ENCODE measurements around the gene BICC1.
A peak's percentile ranks its signal among the peaks of the same experiment; 100 is the strongest.

Gene BICC1

DNA sequence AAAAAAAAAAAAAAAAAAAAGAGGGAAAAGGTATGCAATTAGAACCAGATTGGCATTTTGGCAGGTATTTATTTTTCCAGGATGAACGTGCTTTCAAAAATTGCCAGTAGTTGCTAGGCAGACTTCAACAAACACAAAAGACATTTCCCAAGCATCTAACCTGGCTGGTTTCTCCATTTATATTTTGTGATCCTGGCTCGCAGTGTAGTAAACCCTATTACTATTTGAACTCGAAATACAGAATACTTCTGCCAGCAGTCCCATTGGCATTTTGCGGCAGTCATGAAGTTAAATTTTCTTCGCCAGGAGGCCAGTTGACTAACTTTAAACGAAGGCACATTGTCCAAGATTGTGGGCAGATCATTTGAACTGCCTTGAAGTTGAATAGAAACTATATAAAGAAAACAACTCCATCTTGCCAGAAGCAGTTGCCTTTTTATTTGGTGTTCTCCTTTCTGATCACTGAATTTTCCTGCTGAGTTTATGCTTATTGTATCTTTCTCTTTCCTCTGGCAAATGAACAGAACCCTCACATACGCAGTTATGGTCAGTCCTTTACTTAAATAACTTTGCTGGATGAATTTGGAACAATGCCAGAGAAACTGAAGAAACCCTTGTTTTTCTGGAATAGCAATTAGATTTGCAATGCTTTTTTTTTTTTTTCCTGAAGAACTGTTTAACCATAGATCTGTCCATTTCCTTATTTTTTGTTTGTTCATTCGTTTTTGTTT, 132.9 kb downstream of the BICC1 start:
- FAIRE-seq = no peak
- no peak for DNase-seq (ENCODE audit: low spot score)

DNA sequence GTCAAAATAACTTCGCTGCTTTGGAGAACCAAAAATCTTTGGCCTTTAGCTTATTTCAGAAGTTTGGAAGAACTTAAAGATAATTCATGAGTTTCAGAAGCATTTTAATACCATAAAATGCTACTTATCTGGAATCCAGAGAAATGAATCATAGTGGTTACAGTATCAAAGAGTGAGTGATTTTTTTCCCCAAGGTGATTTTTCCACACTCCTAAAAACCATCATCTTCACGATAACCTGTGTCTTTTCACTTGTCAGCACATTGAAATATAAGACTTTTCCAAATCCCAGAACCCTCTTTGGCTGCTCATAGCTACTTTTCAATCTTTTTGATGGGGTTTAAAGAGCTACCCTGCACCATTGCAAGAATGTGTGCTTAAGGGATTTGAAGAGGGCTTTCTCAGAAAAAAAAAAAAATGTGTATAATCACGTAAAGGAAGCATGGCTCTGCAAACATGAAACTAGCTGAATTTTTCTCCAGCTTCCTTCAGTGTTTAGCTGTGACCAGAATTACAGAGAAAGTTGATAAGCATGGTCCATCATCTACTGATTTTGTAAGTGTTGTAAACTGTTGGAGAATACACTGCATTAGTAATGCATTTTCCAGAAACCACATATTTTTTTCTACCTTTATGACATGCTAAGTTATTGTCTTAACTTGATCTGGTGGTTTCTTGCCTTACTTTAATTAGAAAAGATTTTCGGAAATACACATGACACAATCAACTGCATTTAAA, 134.9 kb downstream of the BICC1 start:
- no peak for FAIRE-seq

DNA sequence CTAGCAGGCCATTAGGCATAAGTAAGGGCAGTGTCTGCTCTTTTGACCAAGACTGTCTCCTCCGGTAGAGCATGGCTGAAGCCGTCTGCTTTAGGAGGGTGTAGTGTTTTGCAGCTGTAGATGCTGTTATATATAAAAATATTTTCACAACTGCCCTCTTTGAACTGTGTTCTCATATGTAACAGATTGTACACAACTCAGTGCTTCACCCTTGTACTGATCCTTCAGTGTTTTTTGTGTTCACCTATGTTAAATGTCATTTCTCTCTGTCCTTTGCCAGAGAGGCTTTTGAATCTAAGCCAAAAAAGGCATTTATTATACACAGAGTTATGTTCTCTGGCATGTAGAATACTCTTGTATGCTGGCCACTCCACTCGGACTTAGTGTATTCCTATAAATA, 135.5 kb downstream of the BICC1 start:
- FAIRE-seq = no peak

More for the DNA sequence above, 134.9 kb downstream of the BICC1 start:
- no peak for DNase-seq (ENCODE audit: low spot score)

DNA sequence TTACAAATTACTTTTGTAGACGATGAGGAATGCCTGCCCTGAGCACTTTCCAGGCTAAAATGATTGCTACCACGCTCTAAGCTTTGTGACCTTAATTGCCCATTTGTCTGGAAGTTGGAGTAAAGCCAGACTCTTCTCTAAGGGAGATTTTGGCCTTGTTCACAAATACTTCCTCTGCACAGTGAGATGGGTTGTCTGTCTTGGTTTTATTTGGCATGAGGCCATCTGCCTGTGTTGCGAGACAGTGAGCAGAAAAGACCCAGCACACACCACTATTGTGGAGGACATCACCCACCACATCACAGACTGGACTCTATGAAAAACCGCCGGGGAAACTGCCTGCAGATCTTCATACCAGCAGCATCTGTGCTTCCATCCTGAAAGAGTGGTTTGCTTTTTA, 138.4 kb downstream of the BICC1 start:
- DNase-seq (ENCODE audit: low spot score) = peak; percentile 50
- FAIRE-seq = peak; percentile 86

More for the DNA sequence above, 135.5 kb downstream of the BICC1 start:
- DNase-seq (ENCODE audit: low spot score) = no peak

GRCh38 chr10:58651742-58652141, 139.1 kb downstream of the BICC1 start:
- FAIRE-seq (no peak), DNase-seq (ENCODE audit: low spot score) (no peak)

DNA sequence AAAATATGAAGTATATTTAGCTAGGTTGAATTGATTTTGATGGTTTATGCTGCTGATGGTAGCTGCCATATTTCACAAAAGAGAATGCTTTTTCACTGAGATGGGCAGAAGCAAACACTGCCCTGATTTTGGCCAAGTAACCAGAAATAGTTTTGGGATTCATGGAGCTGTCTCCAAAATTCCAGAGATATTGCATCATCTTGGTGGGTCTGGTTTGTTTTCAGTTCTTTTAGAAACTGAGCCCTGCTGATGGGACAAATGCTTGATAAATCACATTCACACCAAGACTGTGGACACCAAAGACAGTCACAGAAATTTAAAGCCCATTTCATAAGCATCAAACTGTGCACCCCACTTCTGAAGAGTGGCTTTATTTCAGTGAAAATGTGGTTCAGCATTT, 140.5 kb downstream of the BICC1 start:
- DNase-seq (ENCODE audit: low spot score) (no peak), FAIRE-seq (peak; percentile 16)

DNA sequence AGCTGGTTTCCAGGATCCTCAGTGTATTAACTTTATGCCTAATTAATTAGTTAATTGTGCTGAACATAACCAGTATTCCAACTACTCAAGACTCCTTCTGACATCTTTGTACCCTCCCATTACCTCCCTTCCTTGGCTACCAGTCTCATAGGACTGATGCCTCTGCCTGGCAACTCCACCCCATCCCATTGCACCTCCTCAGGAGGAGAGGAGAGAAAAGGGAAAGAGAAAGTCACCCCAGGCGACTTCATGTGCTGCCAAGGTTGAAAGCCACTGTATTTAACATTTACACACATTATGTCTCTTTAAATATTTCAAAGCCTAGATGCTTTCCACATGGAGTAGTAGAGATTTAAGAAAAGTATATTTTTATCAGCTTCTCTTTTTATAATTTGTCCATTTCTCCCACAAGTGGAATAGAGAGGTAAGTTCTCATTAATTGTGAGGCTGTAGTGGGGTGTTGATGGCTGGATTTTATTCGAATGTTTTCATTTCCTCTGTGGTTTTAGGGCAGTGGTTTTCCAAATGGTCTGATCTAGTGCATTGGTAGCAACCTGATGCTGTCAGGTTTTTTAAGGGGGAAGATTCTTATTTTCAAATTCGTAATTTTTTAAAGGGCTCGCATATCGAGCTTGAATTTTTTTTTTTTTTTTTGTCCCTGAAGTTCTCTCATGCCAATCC, 148.0 kb downstream of the BICC1 start:
- peak; percentile 47 for DNase-seq (ENCODE audit: low spot score)
- FAIRE-seq = peak; percentile 74

DNA sequence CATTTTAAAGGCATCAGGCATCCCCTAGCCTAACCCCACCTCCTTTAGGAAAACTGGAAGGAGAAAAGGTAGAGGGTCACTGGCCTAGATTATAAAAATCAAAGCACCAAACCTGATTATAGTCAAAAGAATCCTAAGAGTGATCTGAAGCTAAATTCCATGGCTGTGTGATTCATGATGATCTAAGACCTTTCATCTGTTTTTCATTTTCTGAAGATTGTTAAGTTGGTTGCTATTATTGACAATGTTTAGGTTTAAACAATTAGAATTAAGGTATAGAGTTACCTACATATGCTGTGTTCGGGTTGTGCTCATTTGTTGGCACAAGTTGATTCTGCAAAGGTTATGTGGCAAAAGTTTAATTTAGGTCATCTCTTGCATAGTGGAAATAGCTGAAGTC, 148.7 kb downstream of the BICC1 start:
- DNase-seq (ENCODE audit: low spot score) = peak; percentile 62
- peak; percentile 79 for FAIRE-seq

- FAIRE-seq = no peak
- DNase-seq (ENCODE audit: low spot score) = no peak
Measured at GRCh38 chr10:58661902-58662301, 149.2 kb downstream of the BICC1 start.

- peak; percentile 95 for FAIRE-seq
Measured at GRCh38 chr10:58662314-58662713, 149.6 kb downstream of the BICC1 start.

GRCh38 chr10:58665361-58665760, 152.7 kb downstream of the BICC1 start:
- DNase-seq (ENCODE audit: low spot score) (no peak), FAIRE-seq (no peak)

More at GRCh38 chr10:58662314-58662713, 149.6 kb downstream of the BICC1 start:
- DNase-seq (ENCODE audit: low spot score) = peak; percentile 83

GRCh38 chr10:58666024-58666423, 153.4 kb downstream of the BICC1 start:
- DNase-seq (ENCODE audit: low spot score) (no peak), FAIRE-seq (peak; percentile 76)

DNA sequence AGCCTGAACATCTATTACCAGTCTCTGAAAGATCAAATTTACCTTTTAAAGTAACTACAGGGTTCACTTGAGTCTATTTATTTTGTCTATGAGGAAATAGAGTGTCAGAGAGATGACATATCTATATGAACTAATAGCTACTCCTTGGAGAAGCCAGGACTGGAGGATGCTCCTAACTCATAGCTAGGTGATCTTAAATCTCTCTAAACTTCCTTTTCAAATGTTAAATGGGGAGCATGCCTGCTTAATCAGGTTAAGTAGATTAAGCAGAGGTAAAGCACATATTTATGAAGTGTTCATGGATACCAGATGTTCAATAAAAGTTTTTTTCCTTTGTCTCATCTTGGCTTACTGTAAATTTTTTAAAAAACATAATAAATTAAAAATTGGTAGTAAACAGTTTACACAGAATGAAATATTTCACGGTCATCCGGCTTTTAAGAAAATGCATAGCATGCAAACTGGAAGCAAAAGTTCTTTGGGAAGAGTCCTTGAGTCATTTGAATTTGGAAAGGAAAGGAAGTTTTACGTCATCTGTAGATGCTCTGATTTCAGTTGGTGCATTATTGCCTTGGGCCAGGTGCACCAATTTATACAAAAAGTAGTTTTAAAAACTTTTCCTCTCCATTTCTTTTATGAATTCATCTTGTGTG, 155.1 kb downstream of the BICC1 start:
- FAIRE-seq = no peak
- DNase-seq (ENCODE audit: low spot score) = no peak

- no peak for DNase-seq (ENCODE audit: low spot score)
- FAIRE-seq = no peak
Measured at GRCh38 chr10:58672845-58673244, 160.2 kb downstream of the BICC1 start.

DNA sequence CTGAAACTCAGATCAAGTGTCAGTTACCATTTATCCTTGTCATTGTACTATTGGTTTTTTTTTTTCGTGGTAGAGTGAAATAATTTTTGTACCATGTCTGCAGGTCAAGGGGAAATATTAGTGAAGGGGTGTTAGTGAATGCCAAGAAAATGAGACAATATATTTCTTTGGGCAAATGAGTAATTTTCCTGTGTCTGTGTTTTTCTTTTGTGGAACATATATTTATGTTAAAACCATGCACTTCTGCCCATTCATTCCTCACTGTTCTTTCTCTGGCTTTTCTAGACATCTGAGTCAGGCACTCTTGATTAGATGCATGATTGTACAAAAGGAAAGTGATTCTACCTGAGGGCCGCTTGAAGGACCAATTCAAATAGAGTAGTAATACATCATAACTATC, 161.6 kb downstream of the BICC1 start:
- FAIRE-seq = no peak
- no peak for DNase-seq (ENCODE audit: low spot score)

GRCh38 chr10:58675321-58675720, 162.6 kb downstream of the BICC1 start:
- DNase-seq (ENCODE audit: low spot score) (no peak), FAIRE-seq (no peak)

- DNase-seq (ENCODE audit: low spot score) = no peak
Measured at GRCh38 chr10:58691528-58691927, 178.9 kb downstream of the BICC1 start.

DNA sequence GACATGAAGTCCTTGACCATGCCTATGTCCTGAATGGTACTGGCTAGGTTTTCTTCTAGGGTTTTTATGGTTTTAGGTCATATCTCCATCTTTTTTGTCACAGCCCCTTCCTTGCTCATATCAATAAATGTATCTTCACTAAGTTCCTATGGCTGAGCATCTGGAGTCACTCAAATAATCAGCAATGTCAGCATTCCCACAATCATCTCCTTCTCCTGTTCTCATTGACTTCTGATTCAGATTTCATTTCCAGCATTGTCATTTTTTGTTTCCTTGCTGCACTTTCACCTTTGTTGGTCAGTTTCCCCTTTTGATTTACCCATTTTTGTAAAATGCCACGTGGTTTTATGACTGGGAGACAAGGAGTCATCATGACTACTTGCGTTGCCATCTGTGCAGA, 181.2 kb downstream of the BICC1 start:
- DNase-seq (ENCODE audit: low spot score) (no peak), FAIRE-seq (no peak)

More at GRCh38 chr10:58691528-58691927, 178.9 kb downstream of the BICC1 start:
- FAIRE-seq = no peak

- FAIRE-seq = no peak
- no peak for DNase-seq (ENCODE audit: low spot score)
Measured at GRCh38 chr10:58695022-58695421, 182.3 kb downstream of the BICC1 start.

- no peak for FAIRE-seq
- no peak for DNase-seq (ENCODE audit: low spot score)
Measured at GRCh38 chr10:58696736-58697135, 184.1 kb downstream of the BICC1 start.

DNA sequence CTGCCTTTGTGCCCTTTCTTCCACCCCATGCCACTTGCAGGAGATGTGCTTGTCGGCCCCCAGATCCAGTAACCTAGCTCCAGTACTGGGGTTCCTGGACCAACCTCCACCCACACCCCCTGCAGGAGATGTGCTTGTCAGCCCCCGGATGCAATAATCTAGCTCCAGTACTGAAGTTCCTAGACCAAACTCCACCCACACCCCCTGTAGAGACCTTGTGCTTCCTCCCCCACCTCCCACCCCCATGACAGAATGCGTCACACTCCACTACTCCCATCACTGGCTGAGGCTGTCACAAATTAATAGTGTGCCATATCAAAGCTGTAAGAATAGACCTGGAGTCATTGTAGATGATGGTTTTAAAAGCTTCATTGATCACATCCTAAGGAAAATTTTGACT, 185.0 kb downstream of the BICC1 start:
- peak; percentile 81 for FAIRE-seq
- peak; percentile 46 for DNase-seq (ENCODE audit: low spot score)

Data from RCC 7860 (cell line).